ENCODE data around the gene C10orf62. TPM values are rescaled to one million over a fixed set of nuclear protein-coding genes. Genes with fewer than 3 reads are reported as not detected.
"Not testable (repeated sequence)": the region's sequence is repeated elsewhere in the genome, so short reads cannot be mapped to it uniquely, and the experiment has no call there.

Gene C10orf62
- total and polyA plus RNA-seq, 2 donors (not counting 3 experiments of a cell fraction or from before 2014, with no cell fraction given) = not detected

DNA sequence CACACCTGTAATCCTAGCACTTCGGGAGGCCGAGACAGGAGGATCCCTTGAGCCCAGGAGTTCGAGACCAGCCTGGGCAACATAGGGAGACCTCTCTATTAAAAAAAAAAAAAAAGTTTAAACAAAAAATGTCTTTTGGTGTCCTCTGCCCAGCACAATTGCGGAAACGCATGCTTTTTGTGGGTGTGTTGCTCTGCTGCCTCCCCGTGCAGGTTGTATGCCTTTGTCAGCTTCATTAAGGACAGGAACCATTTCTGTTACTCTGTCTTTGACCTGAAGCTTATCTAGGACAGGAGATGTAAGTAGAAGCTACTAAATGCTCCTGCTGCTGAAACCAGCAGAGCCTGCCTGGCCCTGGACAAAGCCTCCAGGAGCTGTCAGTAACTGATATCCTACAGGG lies 38.2 kb upstream of the C10orf62 start:
- Histone ChIP-seq H3K9ac (replicated peaks; ENCODE audit: extremely low read depth, insufficient read depth, low read length) (no peak overlapping the region), H3K79me2 (ENCODE audit: control insufficient read depth, insufficient read depth, low read length) (no peaks in the 10 kb centered on the region), H4K20me1 (replicated peaks; ENCODE audit: control insufficient read depth, extremely low read depth, insufficient read depth, low read length) (no peaks in the 10 kb centered on the region), H3K27ac (ENCODE audit: insufficient read depth, low read depth, low read length) (no peak overlapping the region), H3K9me3 (replicated peaks; ENCODE audit: control insufficient read depth, insufficient read depth, low read length) (no peaks in the 10 kb centered on the region), H3K9me1 (replicated peaks; ENCODE audit: control insufficient read depth, extremely low read depth, insufficient read depth, low read length) (no peaks in the 10 kb centered on the region), H3K36me3 (ENCODE audit: control insufficient read depth in 2 of 2, extremely low read depth in 1 of 2, insufficient read depth in 2 of 2, low read length in 2 of 2) (peaks cover 0 to 2% of the 10 kb centered on the region in 2 experiments), H2AFZ (ENCODE audit: low read depth, low read length) (no peak overlapping the region), H3K27me3 (ENCODE audit: control insufficient read depth in 2 of 2, insufficient read depth in 2 of 2, low read length in 2 of 2) (no peaks in the 10 kb centered on the region), H3K4me3 (replicated peaks in 1 of 3; ENCODE audit: insufficient read depth in 1 of 3, low read depth in 1 of 3, low read length in 3 of 3) (no peak overlapping the region), H3K4me2 (ENCODE audit: insufficient read depth, low read length) (no peak overlapping the region), H3K4me1 (ENCODE audit: control insufficient read depth, extremely low read depth, insufficient read depth, low read length) (peaks cover 11% of the 10 kb centered on the region)
- intact Hi-C loops (cut with micrococcal nuclease) = no loop called here
- no TSS peak for BruUV-seq (replicated peaks)
- FAIRE-seq (no peak), DNase-seq (ENCODE audit: low read depth, low spot score) (no peak)
- no peak for TF ChIP-seq POLR2AphosphoS5 (IDR thresholded peaks at IDR 0.05; ENCODE audit: insufficient read depth, low read depth, low read length)
- TF ChIP-seq MYC (IDR thresholded peaks at IDR 0.05; ENCODE audit: low read depth, low read length) = no peak
- no peak for TF ChIP-seq JUN (IDR thresholded peaks at IDR 0.05; ENCODE audit: borderline replicate concordance, insufficient read depth, insufficient read length, low read depth)
- no peak for TF ChIP-seq POLR2A (IDR thresholded peaks at IDR 0.05; ENCODE audit: low read depth, low read length)
- CTCF ChIA-PET = interaction anchor here (1.1 to 6.6 kb wide), 4 partner anchors 10 to 51 kb away, joined by 3 to 159 read pairs (median 65); partner anchors contain the start of genes ANKRD2 and UBTD1
- dilution Hi-C loops (cut with MboI; ENCODE audit: extremely low pct_ligation_motif_present, low sequenced_read_pairs) = no loop called here
- POLR2A ChIA-PET = no interaction called here

DNA sequence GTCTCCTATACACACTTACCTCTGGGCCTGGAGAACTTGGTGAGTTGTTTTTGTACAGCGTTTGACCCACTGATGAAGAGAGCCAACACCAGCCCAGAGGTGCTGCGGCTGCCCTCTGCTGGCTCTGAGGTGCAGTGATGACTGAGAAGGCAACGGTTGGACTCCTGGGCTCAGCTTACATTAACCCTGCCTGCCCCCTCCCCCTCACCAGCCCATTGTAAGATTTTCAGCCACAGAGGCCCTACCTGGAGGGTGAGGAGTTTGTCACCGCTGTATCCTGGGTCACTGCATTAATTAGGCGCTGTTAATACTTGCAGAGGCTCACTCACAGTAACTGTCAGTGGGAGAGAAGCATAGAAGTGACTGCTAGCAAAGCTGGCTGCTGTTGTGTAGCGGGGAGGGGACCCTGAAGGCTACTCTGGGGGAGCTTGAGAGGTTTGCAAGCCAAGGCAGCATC lies 35.9 kb upstream of the C10orf62 start:
- intact Hi-C loops (cut with micrococcal nuclease) = loop anchor here (1.0 to 2.0 kb wide), 4 partner anchors 19 to 147 kb away; partner anchors contain the start of genes MMS19 and UBTD1
- dilution Hi-C loops (cut with MboI; ENCODE audit: extremely low pct_ligation_motif_present, low sequenced_read_pairs) = no loop called here
- peak; percentile 82 for DNase-seq (ENCODE audit: low read depth, low spot score)
- Histone ChIP-seq H3K79me2 (ENCODE audit: control insufficient read depth, insufficient read depth, low read length) (no peaks in the 10 kb centered on the region), H3K27ac (ENCODE audit: insufficient read depth, low read depth, low read length) (no peak overlapping the region), H3K4me2 (ENCODE audit: insufficient read depth, low read length) (no peak overlapping the region), H3K9me1 (replicated peaks; ENCODE audit: control insufficient read depth, extremely low read depth, insufficient read depth, low read length) (no peaks in the 10 kb centered on the region), H3K27me3 (ENCODE audit: control insufficient read depth in 2 of 2, insufficient read depth in 2 of 2, low read length in 2 of 2) (no peaks in the 10 kb centered on the region), H3K4me1 (ENCODE audit: control insufficient read depth, extremely low read depth, insufficient read depth, low read length) (peaks cover 3% of the 10 kb centered on the region), H3K36me3 (ENCODE audit: control insufficient read depth in 2 of 2, extremely low read depth in 1 of 2, insufficient read depth in 2 of 2, low read length in 2 of 2) (peaks cover 0 to 2% of the 10 kb centered on the region in 2 experiments), H3K9ac (replicated peaks; ENCODE audit: extremely low read depth, insufficient read depth, low read length) (no peak overlapping the region), H2AFZ (ENCODE audit: low read depth, low read length) (no peak overlapping the region), H3K9me3 (replicated peaks; ENCODE audit: control insufficient read depth, insufficient read depth, low read length) (no peaks in the 10 kb centered on the region), H3K4me3 (replicated peaks in 1 of 3; ENCODE audit: insufficient read depth in 1 of 3, low read depth in 1 of 3, low read length in 3 of 3) (no peak overlapping the region), H4K20me1 (replicated peaks; ENCODE audit: control insufficient read depth, extremely low read depth, insufficient read depth, low read length) (no peaks in the 10 kb centered on the region)
- no TSS peak for BruUV-seq (replicated peaks)
- POLR2A ChIA-PET = interaction anchor here (1.1 kb wide), 1 partner anchor 92 kb away, joined by 5 read pairs; no protein-coding TSS in a partner anchor
- CTCF ChIA-PET = interaction anchor here (0.7 to 6.6 kb wide), 25 partner anchors 8 to 126 kb away, joined by 3 to 159 read pairs (median 5); partner anchors contain the start of genes ANKRD2 and UBTD1
- TF ChIP-seq JUN (IDR thresholded peaks at IDR 0.05; ENCODE audit: borderline replicate concordance, insufficient read depth, insufficient read length, low read depth) (no peak), MYC (IDR thresholded peaks at IDR 0.05; ENCODE audit: low read depth, low read length) (no peak), EZH2 (IDR thresholded peaks at IDR 0.05; ENCODE audit: borderline replicate concordance, low read depth, low read length, severe bottlenecking) (no peak), POLR2A (IDR thresholded peaks at IDR 0.05; ENCODE audit: low read depth, low read length) (no peak)
- TF ChIP-seq, protein P1, sequence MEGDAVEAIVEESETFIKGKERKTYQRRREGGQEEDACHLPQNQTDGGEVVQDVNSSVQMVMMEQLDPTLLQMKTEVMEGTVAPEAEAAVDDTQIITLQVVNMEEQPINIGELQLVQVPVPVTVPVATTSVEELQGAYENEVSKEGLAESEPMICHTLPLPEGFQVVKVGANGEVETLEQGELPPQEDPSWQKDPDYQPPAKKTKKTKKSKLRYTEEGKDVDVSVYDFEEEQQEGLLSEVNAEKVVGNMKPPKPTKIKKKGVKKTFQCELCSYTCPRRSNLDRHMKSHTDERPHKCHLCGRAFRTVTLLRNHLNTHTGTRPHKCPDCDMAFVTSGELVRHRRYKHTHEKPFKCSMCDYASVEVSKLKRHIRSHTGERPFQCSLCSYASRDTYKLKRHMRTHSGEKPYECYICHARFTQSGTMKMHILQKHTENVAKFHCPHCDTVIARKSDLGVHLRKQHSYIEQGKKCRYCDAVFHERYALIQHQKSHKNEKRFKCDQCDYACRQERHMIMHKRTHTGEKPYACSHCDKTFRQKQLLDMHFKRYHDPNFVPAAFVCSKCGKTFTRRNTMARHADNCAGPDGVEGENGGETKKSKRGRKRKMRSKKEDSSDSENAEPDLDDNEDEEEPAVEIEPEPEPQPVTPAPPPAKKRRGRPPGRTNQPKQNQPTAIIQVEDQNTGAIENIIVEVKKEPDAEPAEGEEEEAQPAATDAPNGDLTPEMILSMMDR (IDR thresholded peaks at IDR 0.05; ENCODE audit: extremely low read depth in 1 of 2, insufficient read depth in 1 of 2, low read depth in 1 of 2, low read length in 2 of 2) = peak; percentile 83 to 96
- FAIRE-seq = peak; percentile 98

DNA sequence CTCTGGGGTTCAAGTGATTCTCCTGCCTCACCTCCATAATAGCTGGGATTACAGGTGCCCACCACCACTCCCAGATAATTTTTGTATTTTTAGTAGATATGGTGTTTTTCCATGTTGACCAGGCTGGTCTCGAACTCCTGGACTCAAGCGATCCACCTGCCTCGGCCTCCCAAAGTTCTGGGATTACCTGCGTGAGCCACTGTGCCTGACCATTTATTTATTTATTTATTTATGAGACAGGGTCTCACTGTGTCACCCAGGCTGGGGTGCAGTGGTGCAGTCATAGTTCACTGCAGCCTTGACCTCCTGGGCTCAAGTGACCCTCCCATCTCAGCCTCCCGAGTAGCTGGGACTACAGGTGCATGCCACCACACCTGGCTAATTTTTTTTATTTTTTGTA lies 35.2 kb upstream of the C10orf62 start:
- dilution Hi-C loops (cut with MboI; ENCODE audit: extremely low pct_ligation_motif_present, low sequenced_read_pairs); DNase-seq (ENCODE audit: low read depth, low spot score); H3K9me3 ChIP-seq (replicated peaks; ENCODE audit: control insufficient read depth, insufficient read depth, low read length); H3K4me1 ChIP-seq (ENCODE audit: control insufficient read depth, extremely low read depth, insufficient read depth, low read length); FAIRE-seq; H2AFZ ChIP-seq (ENCODE audit: low read depth, low read length); H4K20me1 ChIP-seq (replicated peaks; ENCODE audit: control insufficient read depth, extremely low read depth, insufficient read depth, low read length); H3K27ac ChIP-seq (ENCODE audit: insufficient read depth, low read depth, low read length); H3K79me2 ChIP-seq (ENCODE audit: control insufficient read depth, insufficient read depth, low read length); H3K9ac ChIP-seq (replicated peaks; ENCODE audit: extremely low read depth, insufficient read depth, low read length); BruUV-seq (replicated peaks); H3K36me3 ChIP-seq (ENCODE audit: control insufficient read depth in 2 of 2, extremely low read depth in 1 of 2, insufficient read depth in 2 of 2, low read length in 2 of 2); H3K27me3 ChIP-seq (ENCODE audit: control insufficient read depth in 2 of 2, insufficient read depth in 2 of 2, low read length in 2 of 2); H3K9me1 ChIP-seq (replicated peaks; ENCODE audit: control insufficient read depth, extremely low read depth, insufficient read depth, low read length); H3K4me3 ChIP-seq (replicated peaks in 1 of 3; ENCODE audit: insufficient read depth in 1 of 3, low read depth in 1 of 3, low read length in 3 of 3); H3K4me2 ChIP-seq (ENCODE audit: insufficient read depth, low read length): not testable (repeated sequence)
- intact Hi-C loops (cut with micrococcal nuclease) = loop anchor here (1.0 kb wide), 1 partner anchor 20 kb away; no protein-coding TSS in a partner anchor
- POLR2A ChIA-PET = interaction anchor here (1.1 kb wide), 1 partner anchor 93 kb away, joined by 5 read pairs; no protein-coding TSS in a partner anchor
- CTCF ChIA-PET = interaction anchor here (0.5 to 6.6 kb wide), 22 partner anchors 9 to 470 kb away, joined by 3 to 159 read pairs (median 6); partner anchors contain the start of genes ANKRD2 and UBTD1

Measured in endothelial cell of umbilical vein (primary cell).